EH (cell line): ENCODE measurements around the gene DTX4.
"Not testable (repeated sequence)": the region's sequence is repeated elsewhere in the genome, so short reads cannot be mapped to it uniquely, and the experiment has no call there.

Source experiments
- DNase-seq: peaks from one replicate; pipeline ENCODE4 v3.0.0-alpha.2; 2015; ENCODE audit warnings: low read depth

DTX4 gene

DNA sequence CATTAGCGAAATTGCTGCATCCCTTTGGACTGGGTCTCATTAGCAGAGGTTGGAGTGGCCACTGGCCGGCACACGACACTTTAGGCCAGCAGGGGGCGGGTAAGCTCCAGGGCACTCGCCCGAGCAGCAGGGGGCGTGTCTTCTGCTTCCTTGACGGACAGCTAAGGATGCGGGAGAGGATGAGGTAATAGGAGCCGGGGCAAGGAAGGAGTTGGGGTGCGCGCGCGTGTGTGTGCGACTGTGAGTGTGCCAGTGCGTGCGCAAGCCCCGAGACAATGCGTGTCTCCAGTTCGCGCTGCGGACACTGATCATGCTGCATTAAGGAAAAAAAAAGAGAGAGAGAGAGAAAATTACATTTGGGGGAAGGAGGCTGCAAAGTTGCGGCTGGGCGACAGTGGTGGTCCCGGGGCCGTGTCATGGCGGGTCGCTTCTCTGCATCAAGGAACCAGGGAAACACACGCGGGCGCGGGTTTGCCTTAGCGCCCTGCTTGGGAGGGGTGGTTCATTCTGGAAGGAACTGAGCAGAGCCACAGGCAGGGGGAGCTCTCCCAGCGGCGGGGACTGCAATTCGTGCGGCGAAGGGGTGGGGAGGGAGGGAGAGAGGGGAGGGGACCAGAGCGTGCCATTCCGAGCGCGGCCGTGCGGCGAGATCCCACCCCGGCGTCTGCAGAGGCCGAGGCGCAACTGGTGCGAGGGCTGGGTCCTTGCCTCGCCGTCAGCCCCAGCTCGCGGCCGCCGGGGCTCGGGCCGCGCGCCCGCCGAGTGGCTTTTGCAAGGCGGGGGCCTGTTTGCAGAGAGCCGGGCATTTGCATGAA is at the start of gene DTX4:
Gene DTX4 (plus strand): TSS at position 625 of the 815 bp plus-strand sequence. CDS start 464 bp downstream, outside the sequence.
- peak; percentile 86 for DNase-seq

DNA sequence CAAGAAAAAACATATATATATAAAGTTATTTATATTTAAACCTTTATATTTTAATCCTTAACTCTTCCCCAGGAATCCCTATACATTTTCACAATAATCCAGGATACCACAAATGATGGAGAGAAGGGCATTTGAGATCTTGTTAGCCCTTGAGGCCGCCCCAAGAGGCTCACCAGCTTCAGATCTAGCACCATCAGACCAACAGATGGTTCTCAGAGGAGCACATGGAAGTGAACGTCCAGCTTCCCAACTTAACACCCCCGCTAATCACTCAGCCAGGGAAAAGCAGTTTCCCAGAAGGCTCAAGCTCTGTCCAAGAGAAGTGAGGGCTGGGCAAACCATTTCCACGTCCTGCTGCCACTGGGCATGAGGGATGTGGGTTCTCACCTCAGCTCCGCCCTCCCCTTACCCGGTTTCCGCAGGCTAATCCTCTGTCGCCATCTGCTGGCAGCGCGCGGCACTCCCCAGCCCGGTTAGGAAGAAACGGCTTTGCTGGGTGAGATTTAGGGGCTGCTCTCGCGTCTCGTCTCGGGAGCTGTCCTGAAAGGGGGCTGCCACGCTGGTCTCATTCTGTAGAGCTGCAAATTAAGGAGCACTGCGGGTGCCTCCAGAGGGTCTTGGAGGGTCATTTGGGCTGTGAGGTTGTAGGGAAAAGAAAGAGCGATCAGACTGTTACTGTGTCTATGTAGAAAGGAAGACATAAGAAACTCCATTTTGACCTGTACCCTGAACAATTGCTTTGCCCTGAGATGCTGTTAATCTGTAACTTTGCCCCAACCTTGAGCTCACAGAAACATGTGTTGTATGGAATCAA is 36.1 kb upstream of the DTX4 start:
- DNase-seq = peak; percentile 77

DNA sequence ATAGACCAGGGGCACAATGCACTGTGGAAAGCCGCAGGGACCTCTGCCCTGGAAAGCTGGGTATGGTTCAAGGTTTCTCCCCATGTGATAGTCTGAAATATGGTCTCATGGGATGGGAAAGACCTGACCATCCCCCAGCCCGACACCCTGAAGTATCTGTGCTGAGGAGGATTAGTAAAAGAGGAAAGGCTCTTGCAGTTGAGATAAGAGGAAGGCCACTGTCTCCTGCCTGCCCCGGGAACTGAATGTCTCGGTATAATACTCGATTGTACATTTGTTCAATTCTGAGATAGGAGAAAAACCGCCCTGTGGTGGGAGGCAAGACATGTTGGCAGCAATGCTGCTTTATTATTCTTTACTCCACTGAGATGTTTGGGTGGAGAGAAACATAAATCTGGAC is 35.4 kb upstream of the DTX4 start:
- DNase-seq = not testable (repeated sequence)

DNA sequence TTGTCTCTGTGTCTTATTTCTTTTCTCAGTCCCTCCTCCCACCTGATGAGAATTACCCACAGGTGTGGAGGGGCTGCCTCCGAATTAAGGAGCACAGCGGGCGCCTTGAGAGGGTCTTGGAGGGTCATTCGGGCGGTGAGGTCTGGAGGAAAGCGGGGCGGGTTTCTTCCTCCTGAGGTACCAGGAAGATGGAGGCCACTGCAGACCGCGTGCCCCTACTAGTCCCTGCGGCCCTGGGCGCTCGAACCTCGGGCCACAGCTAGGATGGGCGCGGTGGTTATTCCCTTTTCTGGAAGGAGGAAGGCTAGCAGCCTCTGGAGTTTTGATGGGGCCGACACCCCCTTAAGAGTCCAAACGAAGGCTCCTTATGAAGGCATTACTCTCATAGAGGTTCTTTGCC is 34.7 kb upstream of the DTX4 start:
- DNase-seq = no peak

DNA sequence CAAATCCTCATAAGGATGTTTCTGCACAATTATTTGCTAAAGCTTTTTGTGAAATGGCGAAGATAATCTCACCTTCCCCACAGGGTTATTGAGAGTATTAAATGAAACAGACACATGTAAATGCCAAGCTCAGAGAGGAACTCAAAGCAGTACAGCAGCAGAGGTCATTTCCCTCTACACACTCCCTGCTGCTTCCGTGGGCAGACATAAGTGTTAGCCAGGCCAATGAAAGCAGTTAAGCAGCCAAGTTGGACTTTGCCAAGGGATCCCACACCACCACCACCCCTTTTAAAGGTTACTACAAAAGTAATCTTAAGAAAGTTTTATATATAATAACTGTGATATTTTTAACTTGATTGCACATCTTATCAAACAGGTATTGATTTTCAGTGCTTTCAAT is 33.3 kb upstream of the DTX4 start:
- DNase-seq = no peak

DNA sequence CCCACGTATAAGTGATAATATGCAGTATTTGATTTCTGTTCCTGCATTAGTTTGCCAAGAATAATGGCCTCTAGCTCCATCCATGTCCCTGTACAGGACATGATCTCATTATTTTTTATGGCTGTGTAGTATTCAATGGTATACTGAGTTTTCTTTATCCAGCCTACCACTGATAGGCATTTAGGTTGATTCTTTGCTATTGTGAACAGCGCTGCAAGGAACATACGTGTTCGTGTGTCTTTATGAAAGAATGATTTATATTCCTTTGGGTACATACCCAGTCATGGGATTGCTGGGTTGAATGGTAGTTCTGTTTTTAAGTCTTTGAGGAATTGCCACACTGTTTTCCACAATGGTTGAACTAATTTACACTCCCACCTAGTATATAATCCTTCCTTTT is 30.7 kb upstream of the DTX4 start:
- DNase-seq = no peak

DNA sequence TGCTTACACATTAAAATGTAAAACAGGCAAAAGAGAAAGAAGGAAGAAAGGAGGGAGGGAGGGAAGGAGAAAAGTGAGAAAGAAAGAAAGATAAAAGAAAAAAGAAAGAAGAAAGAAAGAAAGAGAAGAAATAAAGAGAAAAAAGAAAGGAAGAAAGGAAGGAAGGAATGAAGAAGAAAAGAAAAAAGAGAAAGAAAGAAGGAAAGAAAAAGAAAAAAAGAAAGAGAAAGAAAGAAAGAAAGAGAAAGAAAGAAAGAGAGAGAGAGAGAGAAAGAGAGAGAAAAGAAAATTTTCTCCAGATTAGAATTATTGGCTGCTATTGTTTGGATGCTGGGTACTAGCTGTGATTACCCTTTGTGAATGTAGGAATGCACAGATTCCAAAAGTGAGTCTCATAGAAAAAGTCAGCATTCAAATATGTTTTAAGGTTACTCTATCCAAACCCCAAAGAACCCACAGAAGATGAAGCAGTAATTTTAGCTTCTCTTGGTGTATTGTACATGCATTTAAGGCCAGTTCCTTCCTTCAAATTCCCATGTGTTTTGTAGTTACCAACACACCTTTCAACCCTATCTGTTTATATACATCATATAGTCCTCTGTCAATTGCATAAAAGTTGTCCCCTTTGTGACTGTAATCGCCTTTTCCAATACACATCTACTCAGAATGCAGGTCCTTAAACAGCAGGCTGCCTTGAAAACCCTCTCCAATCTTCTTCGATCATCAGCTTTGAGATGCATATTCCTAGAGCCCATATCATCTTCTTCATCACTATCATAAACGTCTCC is 30.1 kb upstream of the DTX4 start:
- DNase-seq = peak; percentile 70

DNA sequence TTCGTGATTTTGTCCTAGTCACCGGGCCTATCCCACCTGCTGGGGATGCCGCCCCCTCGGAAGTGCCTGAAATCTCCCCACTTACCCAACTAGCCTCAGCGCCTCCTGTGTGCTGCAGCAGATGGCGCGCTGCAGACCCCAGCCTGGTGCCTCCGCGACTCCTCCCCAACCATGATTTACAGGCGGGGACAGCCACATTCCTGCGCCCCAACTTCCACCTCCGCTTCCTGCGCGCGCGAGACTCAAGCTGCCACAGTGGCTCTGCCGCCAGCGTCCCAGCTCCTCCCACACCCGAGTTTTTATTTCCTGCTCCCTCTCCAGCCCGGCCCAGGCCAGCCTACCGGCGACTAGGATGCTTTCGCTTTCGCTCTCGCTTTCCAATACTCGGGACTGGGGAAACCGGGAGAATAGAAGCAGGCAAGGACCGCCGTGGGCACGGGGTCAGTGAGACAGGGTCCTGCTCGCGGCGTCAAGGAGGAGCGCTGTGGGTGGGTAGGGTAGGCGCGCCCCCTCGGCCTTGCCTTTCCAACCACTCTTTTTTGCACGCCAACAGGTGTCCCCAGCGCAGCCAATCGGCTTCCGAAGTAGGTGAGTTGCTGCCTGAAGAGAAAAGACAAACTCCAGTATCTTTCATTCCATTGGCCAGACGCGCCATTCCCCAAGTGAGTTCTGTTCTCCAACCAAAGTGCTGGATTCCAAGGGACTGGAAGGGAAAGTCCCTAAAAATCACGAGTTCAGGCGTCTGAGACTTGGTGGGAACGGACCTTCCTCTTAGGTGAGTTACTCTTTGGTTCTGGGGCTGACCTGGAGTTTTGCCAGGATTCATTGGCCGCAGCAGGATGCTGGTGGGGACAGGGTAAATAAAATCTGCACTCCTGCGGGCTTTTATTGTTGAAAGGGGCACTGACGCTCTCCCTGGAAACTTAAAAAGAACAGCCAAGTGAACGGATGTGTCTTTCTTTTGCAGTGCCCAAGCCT is 29.1 kb upstream of the DTX4 start, which contains the start of gene FAM111A:
Gene FAM111A (plus strand): TSS at position 327 of the 978 bp plus-strand sequence. CDS start 6,017 bp downstream, outside the sequence.
- peak; percentile 93 for DNase-seq

DNA sequence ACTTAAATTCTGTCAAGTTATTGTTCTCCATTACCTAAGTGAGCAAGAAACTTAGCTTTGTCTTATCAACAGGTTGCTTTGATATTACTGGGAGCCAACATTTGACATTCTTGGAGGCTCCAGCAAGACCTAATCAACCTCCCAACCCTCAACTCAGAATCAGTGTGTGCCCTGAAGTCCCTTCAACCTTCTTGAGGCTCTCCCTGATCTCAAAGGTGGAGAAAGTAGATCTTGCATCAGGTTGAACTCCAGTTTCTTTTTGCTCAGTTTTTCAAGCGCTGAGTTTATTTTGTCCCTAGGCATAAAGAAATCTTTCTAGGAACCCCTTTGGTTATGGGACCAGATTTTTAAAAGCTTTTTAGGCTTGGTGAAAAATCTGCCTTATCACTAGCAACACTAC is 27.8 kb upstream of the DTX4 start:
- DNase-seq = no peak

DNA sequence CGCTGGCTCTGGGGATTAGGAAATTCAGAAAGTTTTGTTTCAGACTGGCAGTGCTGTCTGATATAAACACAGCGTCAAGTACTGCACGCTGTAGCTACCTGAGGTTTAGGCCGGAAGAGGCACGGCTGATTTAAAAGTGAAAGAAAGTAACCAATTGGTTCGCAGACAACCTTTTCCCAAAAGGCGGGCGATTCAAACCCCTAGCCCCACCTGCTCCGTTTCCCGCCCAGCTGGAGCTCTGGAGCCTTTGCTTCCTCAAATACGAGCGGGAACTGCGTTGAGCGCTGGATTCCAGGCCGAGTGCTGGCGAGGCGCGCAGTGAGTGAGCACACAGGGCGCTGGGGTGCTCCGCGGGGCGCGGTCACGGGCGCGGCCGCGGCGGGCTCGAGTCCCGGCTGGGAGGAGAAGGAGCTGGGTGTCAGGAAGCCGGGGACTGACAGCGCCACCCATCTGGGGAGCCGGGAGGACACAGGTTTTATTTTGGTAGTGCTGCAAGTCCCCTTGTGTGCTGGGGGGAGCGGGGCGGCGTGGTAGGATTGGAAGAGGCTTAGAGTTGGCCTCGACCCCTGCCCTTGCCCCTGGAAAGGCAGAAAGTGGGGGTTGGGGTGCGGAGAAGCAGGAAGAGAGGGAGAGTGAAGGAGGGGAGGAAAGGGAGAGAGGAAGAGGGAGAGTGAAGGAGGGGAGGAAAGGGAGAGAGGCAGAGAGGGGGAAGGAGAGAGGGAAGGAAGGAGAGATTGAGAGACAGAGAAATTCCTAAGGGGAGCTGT is 27.2 kb upstream of the DTX4 start:
- DNase-seq = peak; percentile 91

DNA sequence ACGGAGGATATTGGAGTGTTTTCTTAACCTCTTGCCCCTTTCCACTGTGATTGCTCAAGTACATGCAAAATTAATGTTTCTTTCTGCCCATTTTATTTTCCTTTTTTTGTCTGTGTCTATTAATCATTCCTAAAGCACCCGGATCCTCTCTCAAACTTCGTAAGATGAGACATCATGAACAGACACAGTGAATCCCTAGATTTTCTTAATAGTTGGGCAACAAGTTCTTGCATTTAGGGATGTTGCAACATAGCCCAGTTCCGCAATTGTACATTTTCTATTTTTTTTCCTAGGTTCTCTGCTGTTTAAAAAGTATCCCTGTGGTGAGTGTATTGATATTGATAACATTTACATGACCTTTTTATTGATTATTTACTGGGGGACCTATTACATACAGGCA is 26.4 kb upstream of the DTX4 start:
- peak; percentile 77 for DNase-seq

DNA sequence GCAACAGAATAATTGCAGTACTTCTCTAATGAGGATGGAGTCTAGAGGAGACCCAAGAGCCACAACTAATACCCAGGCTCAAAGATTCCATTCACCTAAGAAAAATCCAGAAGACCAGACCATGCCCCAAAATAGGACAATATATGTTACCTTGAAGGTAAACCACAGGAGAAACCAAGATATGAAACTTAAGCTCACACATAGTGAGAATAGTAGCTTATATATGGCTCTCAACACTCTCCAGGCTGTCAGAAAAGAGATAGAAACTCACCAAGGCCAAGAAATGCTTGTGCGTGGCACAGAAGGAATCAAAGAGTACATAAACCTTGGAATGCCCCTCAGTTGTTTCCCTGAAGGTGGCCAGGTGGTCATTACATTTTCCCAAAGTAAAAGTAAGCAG is 20.2 kb upstream of the DTX4 start:
- no peak for DNase-seq

DNA sequence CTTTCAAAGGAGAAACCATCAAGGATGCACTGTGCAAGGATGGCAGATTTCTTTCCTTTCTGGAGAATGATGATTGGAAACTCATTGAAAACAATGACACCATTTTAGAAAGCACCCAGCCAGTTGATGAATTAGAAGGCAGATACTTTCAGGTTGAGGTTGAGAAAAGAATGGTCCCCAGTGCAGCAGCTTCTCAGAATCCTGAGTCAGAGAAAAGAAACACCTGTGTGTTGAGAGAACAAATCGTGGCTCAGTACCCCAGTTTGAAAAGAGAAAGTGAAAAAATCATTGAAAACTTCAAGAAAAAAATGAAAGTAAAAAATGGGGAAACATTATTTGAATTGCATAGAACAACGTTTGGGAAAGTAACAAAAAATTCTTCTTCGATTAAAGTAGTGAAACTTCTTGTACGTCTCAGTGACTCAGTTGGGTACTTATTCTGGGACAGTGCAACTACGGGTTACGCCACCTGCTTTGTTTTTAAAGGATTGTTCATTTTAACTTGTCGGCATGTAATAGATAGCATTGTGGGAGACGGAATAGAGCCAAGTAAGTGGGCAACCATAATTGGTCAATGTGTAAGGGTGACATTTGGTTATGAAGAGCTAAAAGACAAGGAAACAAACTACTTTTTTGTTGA is 19.5 kb upstream of the DTX4 start:
- DNase-seq = no peak

DNA sequence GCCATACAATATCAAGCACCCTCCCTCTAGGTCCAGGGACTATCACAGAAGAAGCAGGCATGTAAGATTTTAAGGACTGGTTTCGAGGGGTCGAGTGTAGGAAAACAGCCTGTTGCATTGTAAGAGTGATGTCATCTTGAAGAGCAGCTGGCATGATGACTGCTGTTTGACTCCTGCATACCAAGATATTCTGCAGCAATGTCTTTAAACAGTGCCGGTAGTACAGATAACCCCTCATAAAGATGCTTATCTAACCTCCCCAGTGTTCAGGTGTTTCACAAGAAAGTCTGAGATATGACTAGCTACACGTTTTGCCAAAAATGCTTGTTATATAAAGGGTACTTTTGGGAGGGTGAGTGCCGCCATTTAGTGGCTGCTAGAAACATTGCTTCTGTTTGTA is 17.3 kb upstream of the DTX4 start:
- no peak for DNase-seq

DNA sequence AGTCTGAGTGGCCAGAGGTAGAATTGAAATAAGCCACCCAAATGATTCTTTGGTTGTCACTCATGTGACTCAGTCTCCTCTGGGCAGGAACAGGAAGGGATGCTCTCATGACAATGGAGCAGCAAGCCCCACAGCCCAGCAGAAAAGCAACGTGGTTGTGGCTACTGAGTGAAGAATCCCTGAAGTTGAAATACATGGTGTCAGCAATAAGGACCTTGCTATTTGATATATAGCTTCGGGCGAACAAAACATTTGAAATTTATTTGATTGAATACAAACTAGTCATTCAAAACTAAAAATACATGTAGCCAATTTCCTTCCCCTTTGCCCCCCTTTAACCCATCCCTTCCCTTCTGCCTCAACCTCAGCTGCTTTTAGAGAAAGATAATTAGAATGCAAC is 14.5 kb upstream of the DTX4 start:
- no peak for DNase-seq

DNA sequence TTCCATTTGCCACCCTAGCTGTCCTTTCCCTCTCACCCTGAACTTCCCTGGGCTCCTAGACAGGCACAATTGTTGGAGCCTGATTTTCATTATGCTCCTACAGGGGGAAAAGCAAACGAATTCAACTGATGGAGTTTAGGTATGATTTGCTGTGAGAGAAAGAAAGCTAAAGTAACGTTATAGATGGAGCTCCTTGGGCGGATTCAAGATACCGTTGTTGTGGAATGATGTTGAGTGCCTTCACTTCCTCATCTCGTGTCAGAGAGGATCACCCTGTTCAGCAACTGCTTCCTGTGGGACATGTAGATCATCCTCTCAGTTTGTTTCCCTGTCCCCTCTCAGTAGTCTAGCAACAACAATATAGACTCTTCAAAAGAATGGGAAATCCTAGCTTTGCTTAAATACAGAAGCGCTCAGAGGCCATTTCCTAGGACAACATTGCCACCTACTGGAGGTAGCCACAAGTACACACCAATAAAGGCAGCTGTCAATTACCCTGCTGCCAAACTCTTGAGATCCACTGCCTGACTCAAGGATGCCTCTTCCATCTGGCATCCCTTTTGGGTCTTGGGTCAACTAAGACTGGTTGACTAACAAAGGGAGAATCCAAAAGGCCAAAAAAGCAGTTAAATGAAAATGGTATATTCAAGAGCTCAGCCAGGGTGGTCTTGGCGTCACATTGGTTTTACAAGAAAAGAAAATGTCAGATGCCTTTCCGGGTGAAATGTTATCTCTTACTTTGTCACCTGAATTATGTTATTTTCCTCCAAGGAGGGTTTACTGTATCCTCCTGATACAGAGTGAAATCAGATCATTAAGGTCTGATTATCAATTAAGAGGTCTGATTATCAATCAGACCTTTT is 13.5 kb upstream of the DTX4 start:
- peak; percentile 80 for DNase-seq

DNA sequence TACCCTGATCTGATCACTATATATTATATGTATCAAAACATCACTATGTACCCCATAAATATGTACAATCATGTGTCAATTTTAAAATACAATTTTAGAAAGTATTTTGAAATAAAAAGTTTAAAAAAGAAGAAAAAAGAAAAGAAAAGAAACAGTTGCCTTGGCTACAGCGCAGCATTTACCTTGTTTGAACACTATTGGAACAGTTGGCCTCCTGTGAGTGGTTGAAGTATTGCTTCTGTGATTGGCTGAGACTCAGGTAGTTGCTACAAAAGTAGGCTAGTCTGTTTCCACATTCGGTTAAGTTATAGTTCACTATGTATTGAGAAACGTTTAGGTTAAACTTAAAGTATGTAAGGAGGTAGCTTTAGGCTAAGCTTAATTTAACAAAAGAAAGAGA is 7.9 kb upstream of the DTX4 start:
- DNase-seq = no peak

DNA sequence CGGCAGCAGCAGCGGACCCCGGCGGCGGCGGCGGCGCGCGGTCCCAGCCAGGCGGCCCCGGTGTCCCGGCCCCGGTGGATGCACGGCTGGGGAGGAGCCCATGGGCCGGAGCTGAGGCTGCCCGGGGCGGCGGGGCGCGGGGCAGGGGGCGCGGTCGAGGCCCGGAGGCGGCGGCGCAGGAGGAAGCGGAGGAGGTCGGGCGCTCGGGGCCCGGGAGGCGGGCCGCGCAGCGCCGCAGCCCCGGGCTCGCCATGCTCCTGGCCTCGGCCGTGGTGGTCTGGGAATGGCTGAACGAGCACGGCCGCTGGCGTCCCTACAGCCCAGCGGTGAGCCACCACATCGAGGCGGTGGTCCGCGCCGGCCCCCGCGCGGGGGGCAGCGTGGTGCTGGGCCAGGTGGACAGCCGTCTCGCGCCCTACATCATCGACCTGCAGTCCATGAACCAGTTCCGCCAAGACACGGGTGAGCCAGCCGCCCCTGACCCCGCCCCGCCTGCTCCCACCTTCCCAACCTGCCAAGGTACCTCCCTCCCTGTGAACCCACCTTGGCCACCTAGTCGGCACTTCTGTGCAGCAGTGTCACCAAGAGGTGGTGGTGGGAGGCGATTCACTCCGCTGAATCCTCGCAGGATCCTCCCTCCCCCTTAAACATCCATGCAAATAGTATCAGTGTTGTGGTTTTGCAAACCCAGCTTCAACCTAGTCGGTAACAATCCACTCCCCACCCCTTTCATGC is 580 bp downstream of the DTX4 start:
- DNase-seq = no peak
